Measurements from ENCODE around the gene TMEM52. TPM values are rescaled to one million over a fixed set of nuclear protein-coding genes. Genes with fewer than 3 reads are reported as not detected.

The TMEM52 gene
- polyA plus RNA-seq, 2 of the 4 experiments (the other 2 are of a cell fraction), result 0.36 to 0.41 TPM

DNA sequence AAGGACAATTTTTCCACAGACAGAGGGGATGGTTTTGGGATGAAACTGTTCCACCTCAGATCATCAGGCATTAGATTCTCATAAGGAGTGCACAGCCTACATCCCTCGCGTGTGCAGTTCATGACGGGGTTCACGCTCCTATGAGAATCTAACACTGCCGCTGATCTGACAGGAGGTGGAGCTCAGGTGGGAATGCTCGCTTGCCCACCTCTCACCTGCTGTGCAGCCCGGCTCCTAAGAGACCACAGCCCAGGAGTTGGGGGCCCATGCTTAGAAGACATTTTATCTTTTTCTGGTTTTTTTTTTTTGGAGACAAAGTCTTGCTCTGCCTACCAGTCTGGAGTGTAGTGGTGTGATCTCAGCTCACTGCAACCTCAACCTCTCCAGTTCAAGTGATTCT lies 44.2 kb downstream of the TMEM52 start:
- ATAC-seq, result no peak
- ChIA-PET CTCF (interaction anchor here (0.8 to 2.1 kb wide), 4 partner anchors 9 to 32 kb away, joined by 3 to 5 read pairs (median 4); no protein-coding TSS in a partner anchor), POLR2A (interaction anchor here (0.8 kb wide), 1 partner anchor 9 kb away, joined by 4 read pairs; no protein-coding TSS in a partner anchor)
- WGBS (ENCODE audit: missing lambda C conversion rate), result 93% methylated on average over 7 of the region's 7 CpGs
- TF ChIP-seq JUNB (IDR thresholded peaks at IDR 0.05) (no peak), FOSL2 (IDR thresholded peaks at IDR 0.05) (no peak), FOSL2 (CRISPR knock-in tag; IDR thresholded peaks at IDR 0.05) (no peak), TP53 (CRISPR knock-in tag; IDR thresholded peaks at IDR 0.05) (no peak), CHD2 (IDR thresholded peaks at IDR 0.05; ENCODE audit: low read length, partially characterized antibody) (no peak), HOXB13 (CRISPR knock-in tag; IDR thresholded peaks at IDR 0.05; ENCODE audit: low read depth) (no peak), EHMT2 (IDR thresholded peaks at IDR 0.05; ENCODE audit: low read depth) (no peak), MAX (IDR thresholded peaks at IDR 0.05) (no peak), CHD4 (IDR thresholded peaks at IDR 0.05; ENCODE audit: borderline replicate concordance) (no peak), CEBPB (IDR thresholded peaks at IDR 0.05) (no peak), PHF8 (IDR thresholded peaks at IDR 0.05; ENCODE audit: borderline replicate concordance, low read depth) (no peak), RAD21 (conservative IDR thresholded peaks at IDR 0.05 in 1 of 2, IDR thresholded peaks at IDR 0.05 in 1 of 2) (no peak), USF2 (IDR thresholded peaks at IDR 0.05) (no peak), EHF (CRISPR knock-in tag; IDR thresholded peaks at IDR 0.05) (no peak), PBX3 (IDR thresholded peaks at IDR 0.05) (no peak), TFCP2L1 (CRISPR knock-in tag; IDR thresholded peaks at IDR 0.05) (no peak), MAFK (IDR thresholded peaks at IDR 0.05; ENCODE audit: partially characterized antibody) (no peak), MYC (IDR thresholded peaks at IDR 0.05; ENCODE audit: borderline replicate concordance, low read length) (no peak), BCL3 (IDR thresholded peaks at IDR 0.05) (no peak), POLR2A (IDR thresholded peaks at IDR 0.05; ENCODE audit: low read length) (no peak)
- TF ChIP-seq, protein P1, sequence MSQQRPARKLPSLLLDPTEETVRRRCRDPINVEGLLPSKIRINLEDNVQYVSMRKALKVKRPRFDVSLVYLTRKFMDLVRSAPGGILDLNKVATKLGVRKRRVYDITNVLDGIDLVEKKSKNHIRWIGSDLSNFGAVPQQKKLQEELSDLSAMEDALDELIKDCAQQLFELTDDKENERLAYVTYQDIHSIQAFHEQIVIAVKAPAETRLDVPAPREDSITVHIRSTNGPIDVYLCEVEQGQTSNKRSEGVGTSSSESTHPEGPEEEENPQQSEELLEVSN (IDR thresholded peaks at IDR 0.05; ENCODE audit: borderline replicate concordance, low read depth), result no peak
- no peaks in the 10 kb centered on the region for H3K9me3 ChIP-seq
- no peak for DNase-seq (ENCODE audit: low read depth in 1 of 2, low spot score in 1 of 2)
- no peak overlapping the region for H3K4me3 ChIP-seq
- no peak for FAIRE-seq
- no peaks in the 10 kb centered on the region for H3K4me1 ChIP-seq
- H3K27ac ChIP-seq, result no peak overlapping the region
- H3K4me2 ChIP-seq, result no peak overlapping the region

DNA sequence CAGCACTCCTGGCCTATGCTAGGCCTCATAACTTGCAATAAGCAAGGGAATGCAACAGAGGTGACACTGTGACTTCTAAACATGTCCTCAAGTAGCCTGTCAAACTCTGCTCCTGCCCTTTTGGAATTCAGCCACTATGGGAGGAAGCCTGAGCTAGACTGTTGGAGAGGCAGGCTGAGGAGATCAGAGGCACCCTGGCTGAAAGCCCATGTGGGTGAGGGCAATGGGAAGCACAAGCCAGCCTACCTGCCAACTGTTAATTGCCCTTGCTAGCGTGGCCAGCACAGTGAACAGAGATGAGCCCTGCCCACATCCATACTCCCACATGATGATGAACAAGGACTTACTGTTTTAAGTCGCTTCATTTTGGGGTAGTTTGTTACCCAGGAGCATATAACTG lies 45.9 kb downstream of the TMEM52 start:
- Histone ChIP-seq H3K4me1 (no peaks in the 10 kb centered on the region), H3K4me3 (no peak overlapping the region), H3K27ac (no peak overlapping the region), H3K9me3 (no peaks in the 10 kb centered on the region), H3K4me2 (no peak overlapping the region)
- ATAC-seq (no peak), DNase-seq (ENCODE audit: low read depth in 1 of 2, low spot score in 1 of 2) (no peak), FAIRE-seq (no peak)
- TF ChIP-seq ESRRA (IDR thresholded peaks at IDR 0.05; ENCODE audit: borderline replicate concordance, low read length), result no peak
- no peak for TF ChIP-seq HMGXB4 (CRISPR knock-in tag; IDR thresholded peaks at IDR 0.05; ENCODE audit: borderline replicate concordance)
- TF ChIP-seq TFCP2L1 (CRISPR knock-in tag; IDR thresholded peaks at IDR 0.05), result no peak
- no peak for TF ChIP-seq RFX5 (IDR thresholded peaks at IDR 0.05)
- 93% methylated on average over 2 of the region's 2 CpGs for WGBS (ENCODE audit: missing lambda C conversion rate)
- POLR2A ChIA-PET, result interaction anchor here (0.6 kb wide), 1 partner anchor 17 kb away, joined by 3 read pairs; no protein-coding TSS in a partner anchor
- CTCF ChIA-PET, result interaction anchor here (1.3 kb wide), 1 partner anchor 15 kb away, joined by 4 read pairs; no protein-coding TSS in a partner anchor
